GM13977 (cell line): ENCODE measurements around the gene CSMD2.

ENCODE experiments used
- DNase-seq: peaks from one replicate; pipeline ENCODE4 v3.0.0; 2012; ENCODE audit warnings: low spot score
- CTCF ChIP-seq: IDR thresholded peaks from 2 replicates; pipeline ENCODE4 v1.5.1; 2012; ENCODE audit warnings: mild to moderate bottlenecking, control low read depth; ENCODE audit not compliant: insufficient read depth; ENCODE audit errors: extremely low read depth, missing control alignments
- in situ Hi-C: fragments of 300-500 bp; cut with MboI; formaldehyde crosslinking; loops from one replicate; pipeline ENCODE4 v1.12.0; 2022; ENCODE audit warnings: low sequenced_read_pairs, low pct_unique_long_range_greater_than_20kb, mixed read lengths, inconsistent platforms; ENCODE audit not compliant: unreplicated experiment

CSMD2 gene

GRCh38 chr1:33601751-33602150 lies 563.3 kb downstream of the CSMD2 start:
- TF ChIP-seq CTCF = no peak

GRCh38 chr1:33599516-33600115 lies 565.4 kb downstream of the CSMD2 start:
- no peak for TF ChIP-seq CTCF
- no peak for DNase-seq
- in situ Hi-C loops = no loop called here

More at GRCh38 chr1:33601751-33602150, 563.3 kb downstream of the CSMD2 start:
- DNase-seq = no peak
- in situ Hi-C loops = no loop called here

- in situ Hi-C loops = no loop called here
- no peak for TF ChIP-seq CTCF
- DNase-seq = no peak
These were observed 576.3 kb downstream of the CSMD2 start for GRCh38 chr1:33588726-33589125.

GRCh38 chr1:33586795-33587194 lies 578.2 kb downstream of the CSMD2 start:
- no peak for TF ChIP-seq CTCF
- in situ Hi-C loops = no loop called here
- DNase-seq = no peak

- DNase-seq = no peak
- TF ChIP-seq CTCF = no peak
- in situ Hi-C loops = no loop called here
These were observed 578.9 kb downstream of the CSMD2 start for GRCh38 chr1:33586106-33586505.

- no peak for DNase-seq
- in situ Hi-C loops = no loop called here
- no peak for TF ChIP-seq CTCF
These were observed 581.5 kb downstream of the CSMD2 start for GRCh38 chr1:33583567-33583966.
